Liver (tissue), 10 donors: ENCODE measurements around the gene ZNF343. TPM values are rescaled to one million over a fixed set of nuclear protein-coding genes. Genes with fewer than 3 reads are reported as not detected.

Source experiments
- DNase-seq: peaks from one replicate; pipeline ENCODE4 v3.0.0-alpha.2; 2017; ENCODE audit warnings: low spot score
- H3K27ac ChIP-seq, 2 donors: one replicate each; pipeline ENCODE4 v1.7.0; 2013; ENCODE audit warnings: inconsistent platforms in 2 of 2, low read length in 2 of 2, control low read depth in 1 of 2, low read depth in 1 of 2, mild to moderate bottlenecking in 1 of 2
- H3K27me3 ChIP-seq, 4 donors: one replicate each; pipeline versions ENCODE4 v1.6.1 to v1.7.0; 2013; ENCODE audit warnings: low read length in 3 of 4, inconsistent platforms in 1 of 4, mild to moderate bottlenecking in 1 of 4, moderate library complexity in 1 of 4; ENCODE audit not compliant: control insufficient read depth in 4 of 4, insufficient read depth in 4 of 4
- H3K36me3 ChIP-seq, 4 donors: one replicate each; pipeline versions ENCODE4 v1.6.1 to v1.7.0; 2013; ENCODE audit warnings: low read length in 3 of 4, mild to moderate bottlenecking in 3 of 4, low read depth in 1 of 4, moderate library complexity in 1 of 4; ENCODE audit not compliant: control insufficient read depth in 4 of 4, insufficient read depth in 3 of 4
- H3K4me1 ChIP-seq, 4 donors: one replicate each; pipeline versions ENCODE4 v1.6.1 to v1.7.0; 2013; ENCODE audit warnings: low read length in 3 of 4, mild to moderate bottlenecking in 3 of 4, moderate library complexity in 1 of 4; ENCODE audit not compliant: control insufficient read depth in 4 of 4, insufficient read depth in 4 of 4
- H3K4me3 ChIP-seq, 3 donors: one replicate each; pipeline versions ENCODE4 v1.6.1 to v1.7.0; 2013; ENCODE audit warnings: low read length in 3 of 3, control low read depth in 1 of 3, low read depth in 1 of 3, mild to moderate bottlenecking in 1 of 3
- H3K9ac ChIP-seq, 2 donors: one replicate each; pipeline ENCODE4 v1.7.0; 2013; ENCODE audit warnings: low read length in 2 of 2, mild to moderate bottlenecking in 2 of 2, moderate library complexity in 2 of 2, control low read depth in 1 of 2, low read depth in 1 of 2
- H3K9me3 ChIP-seq, 4 donors: one replicate each; pipeline versions ENCODE4 v1.6.1 to v1.7.0; 2013; ENCODE audit warnings: low read length in 3 of 4; ENCODE audit not compliant: control insufficient read depth in 4 of 4
- EGR1 ChIP-seq, 2 donors: IDR thresholded peaks; 2 replicates each; pipeline ENCODE4 v1.6.1; 2016 to 2018; ENCODE audit warnings: antibody characterized with exemption in 2 of 2, low read depth in 2 of 2
- FOXA1 ChIP-seq: IDR thresholded peaks from 2 replicates; pipeline ENCODE4 v1.6.1; 2016; ENCODE audit warnings: antibody characterized with exemption
- FOXA2 ChIP-seq: IDR thresholded peaks from 2 replicates; pipeline ENCODE4 v1.6.1; 2016; ENCODE audit warnings: antibody characterized with exemption
- GABPA ChIP-seq, 2 donors: IDR thresholded peaks in 1 of 2; conservative IDR thresholded peaks in 1 of 2; 2 replicates each; pipeline ENCODE4 v1.6.1; 2016; ENCODE audit warnings: antibody characterized with exemption in 2 of 2, mild to moderate bottlenecking in 1 of 2, moderate library complexity in 1 of 2
- HNF4A ChIP-seq, 2 donors: conservative IDR thresholded peaks; 2 replicates each; pipeline ENCODE4 v1.6.1; 2016; ENCODE audit warnings: antibody characterized with exemption in 2 of 2, mild to moderate bottlenecking in 2 of 2
- HNF4G ChIP-seq: IDR thresholded peaks from 2 replicates; pipeline ENCODE4 v1.6.1; 2016; ENCODE audit warnings: antibody characterized with exemption
- JUND ChIP-seq, 2 donors: IDR thresholded peaks; 2 replicates each; pipeline ENCODE4 v1.6.1; 2016; ENCODE audit warnings: antibody characterized with exemption in 2 of 2
- MAX ChIP-seq: IDR thresholded peaks from 2 replicates; pipeline ENCODE4 v1.6.1; 2016; ENCODE audit warnings: antibody characterized with exemption
- NR2F2 ChIP-seq: IDR thresholded peaks from 2 replicates; pipeline ENCODE4 v1.6.1; 2016; ENCODE audit warnings: antibody characterized with exemption
- RAD21 ChIP-seq, 2 donors: IDR thresholded peaks; 2 replicates each; pipeline ENCODE4 v1.6.1; 2016; ENCODE audit warnings: antibody characterized with exemption in 2 of 2, mild to moderate bottlenecking in 2 of 2
- REST ChIP-seq: IDR thresholded peaks from 2 replicates; pipeline ENCODE4 v1.6.1; 2016; ENCODE audit warnings: antibody characterized with exemption, mild to moderate bottlenecking
- RXRA ChIP-seq, 2 donors: IDR thresholded peaks; 2 replicates each; pipeline ENCODE4 v1.6.1; 2017 to 2018; ENCODE audit warnings: antibody characterized with exemption in 2 of 2, mild to moderate bottlenecking in 1 of 2
- SP1 ChIP-seq: IDR thresholded peaks from 2 replicates; pipeline ENCODE4 v1.6.1; 2018; ENCODE audit warnings: antibody characterized with exemption, mild to moderate bottlenecking
- TAF1 ChIP-seq: conservative IDR thresholded peaks from 2 replicates; pipeline ENCODE4 v1.6.1; 2016; ENCODE audit warnings: antibody characterized with exemption, mild to moderate bottlenecking
- YY1 ChIP-seq: IDR thresholded peaks from 2 replicates; pipeline ENCODE4 v1.6.1; 2016; ENCODE audit warnings: antibody characterized with exemption, mild to moderate bottlenecking
- ZBTB33 ChIP-seq: IDR thresholded peaks from 2 replicates; pipeline ENCODE4 v1.6.1; 2016; ENCODE audit warnings: antibody characterized with exemption
- WGBS: extraction: QIAGEN DNeasy Blood & Tissue Kit; methylation state at CpG from one replicate; pipeline ENCODE4 v1.1.7; 2013; 5-methylcytosine and 5-hydroxymethylcytosine counted together
- polyA plus RNA-seq, 2 donors: library from polyadenylated mRNA; stranded (reverse) in 1 of 2; unstranded in 1 of 2; fragments of 200-250 nt in 1 of 2; fragments of >200 nt in 1 of 2; fragmentation: Nextera tagmentation in 1 of 2; extraction: Ambion mirVana in 1 of 2; gene quantifications; one replicate each; pipeline versions ENCODE4 v1.2.1 to v1.2.3, GENCODE V29; 2013 to 2015
- small RNA-seq: library from RNA; depleted of rRNA; stranded (forward); fragments of <200 nt; gene quantifications from one replicate; pipeline ENCODE3, GENCODE V24; 2014
- total RNA-seq, 2 donors: library from RNA; depleted of rRNA; stranded (reverse); fragments of >200 nt; gene quantifications; one replicate each; pipeline ENCODE4 v1.2.3, GENCODE V29; 2014
- donor health status: healthy.
- donor health status: healthy.
- donor health status: healthy.
- donor health status: healthy.
- donor health status: healthy.

ZNF343 gene
- total and polyA plus RNA-seq, 4 donors, result 3.3 to 10.5 (median 4.2) TPM

DNA sequence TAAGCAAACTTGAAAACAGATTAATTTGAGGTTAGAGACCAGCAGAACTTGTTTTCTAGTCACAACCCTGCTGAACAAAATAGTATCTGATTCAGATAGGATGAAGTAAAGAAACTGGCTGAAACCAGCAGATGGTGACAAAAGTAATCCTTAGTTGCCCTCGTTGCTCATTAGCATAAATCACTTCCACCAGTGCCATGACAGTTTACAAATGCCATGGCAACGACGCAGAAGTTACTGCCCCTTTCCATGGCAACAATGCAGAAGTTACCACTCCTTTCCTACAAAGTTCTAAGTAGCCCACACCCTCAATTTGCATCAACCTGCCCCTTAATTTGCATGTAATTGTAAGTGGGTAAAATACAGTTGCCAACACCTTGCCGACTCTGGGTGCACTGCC is 61.9 kb downstream of the ZNF343 start:
- 69% methylated on average over 4 of the region's 4 CpGs for WGBS

More for the DNA sequence above, 61.9 kb downstream of the ZNF343 start:
- H3K9me3 ChIP-seq, result no peaks in the 10 kb centered on the region
- no peak overlapping the region for H3K9ac ChIP-seq
- no peaks in the 10 kb centered on the region for H3K36me3 ChIP-seq
- H3K27ac ChIP-seq, result no peak overlapping the region
- H3K27me3 ChIP-seq, result no peaks in the 10 kb centered on the region
- no peaks in the 10 kb centered on the region for H3K4me1 ChIP-seq
- DNase-seq, result no peak
- H3K4me3 ChIP-seq, result no peak overlapping the region
- TF ChIP-seq ZBTB33 (no peak), NR2F2 (no peak), RXRA (IDR thresholded peaks at IDR 0.05) (no peak), YY1 (no peak), HNF4A (conservative IDR thresholded peaks at IDR 0.05) (no peak), REST (no peak), FOXA1 (no peak), MAX (no peak), TAF1 (no peak), SP1 (no peak), EGR1 (IDR thresholded peaks at IDR 0.05; ENCODE audit: low read depth in 2 of 2) (no peak), GABPA (IDR thresholded peaks at IDR 0.05 in 1 of 2, conservative IDR thresholded peaks at IDR 0.05 in 1 of 2) (no peak), JUND (IDR thresholded peaks at IDR 0.05) (no peak), RAD21 (IDR thresholded peaks at IDR 0.05) (no peak), FOXA2 (no peak), HNF4G (no peak)

Small RNAs within 50 kb of the gene (small RNA-seq; reads per million reads assigned to genes)
- not detected for gene RF00019

Other genes starting within 250 kb of the ZNF343 start
- gene TGM3, start 212.9 kb downstream of the ZNF343 start, total RNA-seq, result under 1 TPM; 0.05 to 0.08 TPM
- under 1 TPM in 1 of 2 donors, not detected in 1; 0.28 TPM for gene TGM3, start 212.9 kb downstream of the ZNF343 start, polyA plus RNA-seq
- gene TGM6, start 128.0 kb downstream of the ZNF343 start, total RNA-seq, result not detected
- gene TGM6, start 128.0 kb downstream of the ZNF343 start, polyA plus RNA-seq, result not detected
- gene SNRPB, start 38.1 kb downstream of the ZNF343 start, total RNA-seq, result 100 to 1,000 TPM in 1 of 2 donors, 10 to 100 TPM in 1; 42.3 to 111 TPM
- 10 to 100 TPM; 65.3 to 79.9 TPM for gene SNRPB, start 38.1 kb downstream of the ZNF343 start, polyA plus RNA-seq
- not detected for gene TMC2, start 27.7 kb upstream of the ZNF343 start, total RNA-seq
- gene TMC2, start 27.7 kb upstream of the ZNF343 start, polyA plus RNA-seq, result not detected
- 10 to 100 TPM; 51.7 to 63.7 TPM for gene NOP56, start 143.7 kb upstream of the ZNF343 start, total RNA-seq
- gene NOP56, start 143.7 kb upstream of the ZNF343 start, polyA plus RNA-seq, result 10 to 100 TPM; 34.2 to 41.4 TPM
- gene IDH3B, start 155.3 kb upstream of the ZNF343 start, total RNA-seq, result 10 to 100 TPM; 34.3 to 68.6 TPM
- gene IDH3B, start 155.3 kb upstream of the ZNF343 start, polyA plus RNA-seq, result 10 to 100 TPM; 49.3 to 56.2 TPM
- 1 to 10 TPM; 2.3 to 3.2 TPM for gene EBF4, start 183.9 kb upstream of the ZNF343 start, total RNA-seq
- gene EBF4, start 183.9 kb upstream of the ZNF343 start, polyA plus RNA-seq, result 1 to 10 TPM; 2.6 to 4.0 TPM